ENCODE measurements around the gene ELP4.
A peak's percentile ranks its signal among the peaks of the same experiment; 100 is the strongest.
"Not testable (repeated sequence)": the region's sequence is repeated elsewhere in the genome, so short reads cannot be mapped to it uniquely, and the experiment has no call there.

ELP4 gene, protein sequence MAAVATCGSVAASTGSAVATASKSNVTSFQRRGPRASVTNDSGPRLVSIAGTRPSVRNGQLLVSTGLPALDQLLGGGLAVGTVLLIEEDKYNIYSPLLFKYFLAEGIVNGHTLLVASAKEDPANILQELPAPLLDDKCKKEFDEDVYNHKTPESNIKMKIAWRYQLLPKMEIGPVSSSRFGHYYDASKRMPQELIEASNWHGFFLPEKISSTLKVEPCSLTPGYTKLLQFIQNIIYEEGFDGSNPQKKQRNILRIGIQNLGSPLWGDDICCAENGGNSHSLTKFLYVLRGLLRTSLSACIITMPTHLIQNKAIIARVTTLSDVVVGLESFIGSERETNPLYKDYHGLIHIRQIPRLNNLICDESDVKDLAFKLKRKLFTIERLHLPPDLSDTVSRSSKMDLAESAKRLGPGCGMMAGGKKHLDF

DNA sequence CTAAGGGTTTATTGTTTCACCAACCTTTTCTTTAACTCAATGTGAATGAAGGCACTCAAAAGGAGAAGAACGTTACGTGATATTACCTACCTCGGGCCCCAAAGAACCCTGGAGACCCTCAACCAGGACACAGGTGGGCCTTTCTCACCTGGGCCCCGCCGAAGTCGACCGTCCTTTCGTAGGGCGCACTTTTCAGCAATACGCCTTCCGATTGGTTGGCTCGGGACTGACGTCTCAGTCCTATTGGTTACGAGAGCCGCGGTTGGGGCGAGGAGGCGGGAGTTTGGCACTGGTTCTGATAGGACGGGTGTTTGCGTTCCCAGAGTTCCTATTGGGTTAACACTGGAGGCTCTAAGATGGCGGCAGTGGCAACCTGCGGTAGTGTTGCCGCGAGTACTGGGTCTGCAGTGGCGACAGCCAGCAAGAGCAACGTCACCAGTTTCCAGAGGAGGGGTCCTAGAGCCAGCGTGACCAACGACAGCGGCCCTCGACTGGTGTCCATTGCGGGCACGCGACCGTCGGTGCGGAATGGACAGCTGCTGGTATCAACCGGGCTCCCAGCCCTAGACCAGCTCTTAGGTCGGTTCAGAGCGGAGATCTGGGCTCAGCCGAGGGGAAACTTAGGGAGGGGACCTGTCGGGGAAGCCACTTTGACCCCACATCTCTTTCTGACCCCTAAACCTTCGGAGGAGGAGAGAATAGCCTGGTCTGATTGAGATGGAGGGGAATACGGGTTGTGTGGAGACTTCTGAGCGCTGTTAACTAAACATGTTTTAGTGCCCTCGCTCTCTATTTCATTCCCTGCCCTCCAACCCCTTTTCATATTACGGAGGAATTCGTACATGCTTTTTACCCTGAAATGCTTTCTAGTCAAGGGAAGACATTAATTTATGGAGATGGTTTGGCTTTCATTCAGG, at the start of gene ELP4, which contains the start of gene IMMP1L:
Gene ELP4, plus strand, starts transcription at position 339 of the 917 bp plus-strand sequence. Its CDS starts 18 bp downstream, at position 357.
Gene IMMP1L, minus strand, starts transcription at position 194 of the 917 bp plus-strand sequence. CDS start 46,346 bp downstream, outside the sequence.
- DNase-seq, result peak; percentile 98

DNA sequence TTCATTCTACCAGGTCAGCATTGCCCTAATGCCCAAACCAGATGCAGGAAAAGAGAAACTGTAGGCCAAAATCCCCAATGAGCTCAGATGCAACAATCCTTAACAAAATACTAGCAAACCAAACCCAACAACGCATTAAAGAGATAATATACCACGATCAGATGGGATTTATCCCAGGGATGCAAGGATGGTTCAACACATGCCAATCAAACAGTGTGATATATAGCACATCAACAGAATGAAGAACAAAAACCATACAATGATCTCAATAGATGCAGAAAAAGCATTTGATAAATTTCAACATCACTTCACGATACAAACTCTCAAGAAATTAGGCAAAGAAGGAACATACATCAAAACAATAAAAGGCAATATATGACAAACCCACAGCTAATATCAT, 45.1 kb upstream of the ELP4 start:
- DNase-seq, result no peak

DNA sequence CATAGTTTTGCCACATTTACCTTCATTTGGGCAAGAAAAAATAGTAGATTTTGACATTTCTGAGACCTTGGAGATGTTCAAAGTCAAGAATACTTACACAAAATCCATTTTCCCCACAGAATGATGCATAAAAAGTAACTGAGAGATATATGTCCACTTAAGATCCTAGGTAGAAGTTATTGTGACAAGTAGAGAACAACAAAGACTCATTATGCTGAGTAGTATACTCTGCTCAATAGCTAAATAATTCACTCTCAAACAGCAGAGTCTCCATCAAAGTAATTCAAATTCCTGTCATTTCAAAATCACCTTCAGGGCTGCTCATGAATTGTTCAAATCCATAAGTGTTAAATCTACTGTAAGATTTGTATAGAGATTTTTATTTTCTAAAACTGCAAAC, 35.5 kb upstream of the ELP4 start:
- no peak for DNase-seq

DNA sequence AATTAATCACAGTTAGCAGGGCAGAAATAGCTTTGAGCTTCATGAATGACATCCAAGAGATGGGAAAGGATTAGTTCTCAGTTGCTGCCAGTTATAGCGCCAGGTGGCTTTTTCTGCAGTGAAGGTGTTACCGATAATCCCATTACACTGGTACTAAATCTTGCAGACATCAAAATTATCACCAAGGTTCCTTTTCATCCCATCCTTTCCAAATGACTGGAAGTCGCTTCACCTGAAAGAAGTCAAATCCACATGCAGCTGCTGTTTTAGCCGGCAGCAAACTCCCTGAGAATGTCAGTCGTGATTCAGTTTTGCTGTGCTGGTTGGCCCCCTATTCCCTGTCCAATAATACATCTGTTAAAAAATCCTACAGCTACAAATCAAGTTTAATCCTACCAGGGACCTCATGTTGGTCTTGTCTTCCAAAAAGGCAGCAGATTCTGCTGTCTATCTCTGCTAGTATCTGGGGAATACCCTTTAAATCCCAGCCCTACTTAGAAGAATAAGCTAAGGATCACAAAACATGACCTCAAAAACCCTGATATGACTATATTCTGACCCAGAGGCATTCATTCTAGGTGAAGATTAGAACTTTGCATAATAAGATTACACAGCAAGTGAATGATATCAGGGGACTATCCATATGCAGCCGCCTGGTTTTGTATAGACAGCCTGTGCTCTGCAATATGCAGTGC, 31.9 kb upstream of the ELP4 start:
- DNase-seq, result no peak

DNA sequence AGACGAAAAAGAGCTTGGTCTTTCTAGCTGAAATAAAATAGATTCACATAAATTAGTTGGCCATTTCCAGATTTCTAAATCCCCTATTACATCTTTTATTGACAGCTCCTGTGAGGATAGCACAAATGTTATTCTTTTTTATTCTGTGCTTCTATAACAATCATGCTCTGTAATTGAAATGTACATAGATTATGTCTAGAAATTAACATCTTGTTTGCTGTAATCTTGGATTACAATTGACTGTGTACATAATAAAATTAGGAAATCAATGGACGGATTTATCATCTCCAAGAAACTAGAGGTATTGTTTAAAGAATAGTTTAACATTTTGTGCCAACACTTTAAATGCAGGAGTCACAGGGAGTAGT, 31.4 kb upstream of the ELP4 start:
- no peak for DNase-seq

DNA sequence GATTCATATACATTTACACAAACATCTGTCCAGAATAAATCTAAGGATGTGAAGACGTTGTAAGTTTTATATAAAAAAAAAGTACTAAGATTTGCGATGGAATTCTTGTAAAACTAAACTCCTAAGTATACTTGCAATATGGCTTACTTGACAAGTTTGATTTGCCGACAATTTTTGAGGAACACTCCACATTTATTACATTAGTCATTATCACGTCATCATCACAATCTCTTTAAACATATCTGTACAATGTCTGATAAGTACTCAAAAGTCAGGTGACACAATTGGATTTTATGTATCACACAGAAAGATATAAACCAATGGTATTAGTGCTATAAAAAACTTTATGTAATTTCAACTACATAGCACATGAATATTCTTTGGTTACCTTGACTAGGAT, 30.5 kb upstream of the ELP4 start:
- no peak for DNase-seq

DNA sequence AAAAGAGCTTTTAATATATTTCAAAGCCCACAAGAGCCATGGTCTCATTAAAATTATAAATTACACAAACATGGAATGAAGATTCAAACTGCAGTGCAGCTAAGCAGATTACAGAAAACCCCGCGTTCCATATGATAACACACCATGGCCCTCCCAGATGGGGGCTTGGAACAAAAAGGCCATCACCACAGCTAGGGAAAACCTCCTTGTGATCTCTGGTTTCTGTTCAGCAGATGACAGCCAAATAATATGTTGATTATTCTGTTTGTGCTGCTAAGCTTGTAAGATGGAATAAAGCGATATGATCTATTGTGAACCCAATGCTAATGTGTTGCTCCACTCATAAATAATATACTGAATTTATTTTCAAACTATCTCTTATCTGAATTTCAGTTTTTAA, 28.6 kb upstream of the ELP4 start:
- DNase-seq, result no peak

DNA sequence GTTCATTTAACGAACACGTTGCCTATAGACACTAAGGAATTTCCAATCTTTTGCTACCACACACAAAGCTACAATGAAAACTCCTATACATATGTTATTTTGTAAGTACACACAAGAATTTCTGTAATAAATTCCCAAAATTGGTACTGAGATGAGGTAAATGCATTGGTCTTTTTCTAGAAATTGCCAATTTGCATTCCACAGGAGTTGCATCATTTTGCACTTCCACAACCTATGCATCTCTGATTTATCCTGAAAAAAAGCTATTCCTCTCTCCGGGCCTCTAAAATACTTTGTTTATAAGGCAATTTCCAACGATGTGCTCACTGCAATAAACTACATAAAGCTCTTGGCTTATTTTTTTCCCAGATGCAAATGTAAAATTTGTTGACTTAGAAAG, 25.1 kb upstream of the ELP4 start:
- DNase-seq, result no peak

DNA sequence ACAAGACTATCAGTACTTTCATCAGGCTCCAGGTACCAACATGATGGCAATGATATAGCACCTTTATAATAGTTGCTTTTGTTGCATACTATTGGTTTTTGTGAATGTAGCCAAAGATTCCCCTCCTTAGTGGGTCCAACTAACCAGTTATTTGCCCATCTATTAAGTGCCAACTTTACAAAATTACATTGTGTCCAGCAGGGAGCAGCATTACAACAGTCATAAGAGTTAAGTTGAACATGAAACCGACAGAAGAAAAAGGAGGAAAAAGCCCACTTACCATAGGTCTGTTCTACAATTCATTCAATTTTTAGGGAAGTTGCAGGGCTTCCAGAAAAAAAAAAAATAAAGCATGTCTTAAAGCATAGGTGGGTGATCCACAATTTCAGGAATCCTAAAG, 21.7 kb upstream of the ELP4 start:
- no peak for DNase-seq

DNA sequence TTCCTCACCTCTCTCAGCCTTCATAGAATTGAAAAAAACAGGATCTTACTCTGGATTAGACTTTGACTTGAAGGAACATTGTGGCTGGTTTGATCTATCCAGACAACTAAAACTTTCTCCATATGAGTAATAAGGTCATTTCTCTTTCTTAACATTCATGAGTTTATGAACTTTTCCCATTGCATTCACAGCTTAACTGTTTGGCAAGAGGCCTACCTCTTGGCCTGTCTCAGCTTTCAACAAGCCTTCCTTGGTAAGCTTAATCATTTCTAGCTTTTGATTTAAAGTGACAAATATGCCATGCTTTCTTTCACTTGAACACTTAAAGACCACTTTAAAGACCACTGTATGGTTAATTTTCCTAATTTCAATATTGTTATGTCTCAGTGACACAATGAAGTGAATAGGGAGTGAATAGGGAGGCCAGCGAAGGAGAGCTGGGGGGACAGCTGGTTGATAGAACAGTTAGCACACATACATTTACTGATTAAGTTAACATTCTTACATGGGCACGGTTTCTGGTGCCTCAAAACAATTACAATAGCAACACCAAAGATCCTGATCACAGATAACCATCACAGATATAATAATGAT, 17.1 kb upstream of the ELP4 start:
- no peak for DNase-seq

DNA sequence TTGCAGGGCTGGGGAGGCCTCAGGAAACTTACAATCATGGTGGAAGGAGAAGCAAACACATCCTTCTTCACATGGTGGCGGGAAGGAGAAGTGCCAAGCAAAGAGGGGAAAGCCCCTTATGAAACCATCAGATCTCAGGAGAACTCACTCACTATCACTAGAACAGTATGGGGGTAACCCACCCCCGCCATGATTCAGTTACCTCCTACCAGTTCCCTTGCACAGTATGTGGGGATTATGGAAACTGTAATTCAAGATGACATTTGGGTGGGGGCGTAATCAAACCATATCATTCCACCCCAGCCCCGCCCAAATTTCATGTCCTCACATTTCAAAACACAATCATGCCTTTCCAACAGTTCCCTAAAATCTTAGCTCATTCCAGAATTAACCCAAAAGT, 16.3 kb upstream of the ELP4 start:
- no peak for DNase-seq

DNA sequence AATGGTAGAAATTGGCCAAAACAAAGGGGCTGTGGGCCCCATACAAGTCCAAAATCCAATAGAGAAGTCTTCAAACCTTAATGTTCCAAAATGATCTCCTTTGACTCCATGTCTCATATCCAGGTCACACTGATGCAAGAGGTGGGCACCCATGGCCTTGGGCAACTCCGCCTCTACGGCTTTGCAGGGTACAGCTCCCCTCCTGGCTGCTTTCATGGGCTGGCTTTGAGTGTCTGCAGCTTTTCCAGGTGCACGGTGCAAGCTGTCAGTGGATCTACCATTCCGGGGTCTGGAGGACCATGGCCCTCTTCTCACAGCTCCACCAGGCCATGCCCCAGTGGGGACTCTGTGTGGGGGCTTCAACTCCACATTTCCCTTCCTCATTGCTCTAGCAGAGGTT, 15.8 kb upstream of the ELP4 start:
- DNase-seq, result not testable (repeated sequence)

DNA sequence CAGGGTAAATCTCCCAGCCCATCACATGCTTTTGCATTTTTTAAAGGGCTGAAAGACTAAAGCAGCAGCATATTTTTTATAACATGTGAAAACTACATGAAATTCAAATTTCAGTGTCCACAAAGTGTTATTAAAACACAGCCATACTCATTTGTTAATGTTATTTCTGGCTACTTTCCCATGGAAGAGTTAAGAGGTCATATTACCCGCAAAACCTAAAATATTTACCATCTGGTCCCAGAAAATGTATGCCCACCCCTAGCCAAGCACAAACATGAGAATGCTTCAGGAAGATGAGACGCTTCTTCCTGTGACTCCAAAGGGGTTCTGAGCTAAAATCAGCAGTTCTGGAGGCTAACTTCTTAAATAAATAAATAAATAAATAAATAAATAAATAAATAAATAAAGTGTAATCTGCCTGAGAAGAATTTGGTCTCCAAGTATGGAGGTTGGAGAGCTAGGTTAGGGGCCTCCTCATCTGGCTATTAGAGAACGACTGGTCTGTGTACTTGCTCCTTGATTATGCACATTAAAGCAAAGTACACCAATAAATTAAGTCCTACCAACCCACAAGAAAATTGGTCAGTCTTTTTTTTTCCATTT, 9.9 kb upstream of the ELP4 start:
- DNase-seq, result no peak

DNA sequence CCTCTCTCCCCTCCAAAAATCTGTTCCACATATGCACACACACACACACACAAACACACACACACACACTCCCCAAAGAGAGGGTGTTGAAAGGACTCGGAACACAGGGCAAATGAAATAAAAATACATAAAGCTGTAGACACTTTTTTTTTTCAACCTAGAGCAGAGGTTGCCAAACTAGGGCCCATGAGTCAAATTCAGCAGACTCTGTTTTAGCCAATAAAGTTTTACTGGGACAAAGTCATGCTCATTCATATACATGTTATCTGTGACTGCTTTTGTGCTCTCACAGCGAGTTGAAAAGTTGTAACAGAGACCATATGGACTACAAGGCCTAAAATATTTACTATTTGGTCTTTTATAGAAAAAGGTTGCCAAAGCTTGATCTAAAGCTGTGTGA, 9.0 kb upstream of the ELP4 start:
- DNase-seq, result no peak

DNA sequence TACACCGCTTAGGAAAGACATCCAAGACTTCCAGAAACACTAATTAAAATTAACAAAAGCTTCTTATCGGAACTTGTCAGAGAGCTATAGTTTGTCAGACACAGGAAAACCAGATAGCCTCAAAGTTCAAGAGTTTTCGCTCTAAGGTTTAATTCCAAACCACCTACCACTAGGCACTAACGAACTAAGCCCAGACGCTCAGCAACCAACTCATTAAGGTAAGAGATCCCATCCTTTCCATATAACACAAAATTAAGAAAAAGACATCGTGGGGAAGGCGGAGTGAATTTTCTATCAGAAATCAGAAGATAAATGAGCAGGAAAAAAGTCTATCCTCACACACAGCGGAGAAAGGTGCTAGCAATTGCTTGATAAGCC, 527 bp upstream of the ELP4 start:
- DNase-seq, result peak; percentile 54

DNA sequence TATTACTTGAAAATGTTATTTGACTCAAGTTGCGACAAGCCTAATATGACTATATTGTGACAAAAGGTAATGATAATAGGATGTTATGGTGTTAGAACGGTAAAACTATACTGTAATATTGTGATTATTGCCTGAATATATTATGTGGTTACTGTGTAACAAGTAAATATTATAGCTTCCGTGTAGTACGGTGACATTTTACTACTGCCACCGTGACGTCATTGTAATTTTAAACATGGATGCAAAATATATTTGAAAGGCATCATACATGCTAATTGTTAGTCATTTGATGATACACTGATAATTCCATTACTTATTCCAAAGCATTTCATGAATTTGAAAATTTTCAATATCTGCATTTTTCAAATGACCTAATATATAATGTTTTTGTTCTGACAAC, 2.5 kb downstream of the ELP4 start:
- no peak for DNase-seq

DNA sequence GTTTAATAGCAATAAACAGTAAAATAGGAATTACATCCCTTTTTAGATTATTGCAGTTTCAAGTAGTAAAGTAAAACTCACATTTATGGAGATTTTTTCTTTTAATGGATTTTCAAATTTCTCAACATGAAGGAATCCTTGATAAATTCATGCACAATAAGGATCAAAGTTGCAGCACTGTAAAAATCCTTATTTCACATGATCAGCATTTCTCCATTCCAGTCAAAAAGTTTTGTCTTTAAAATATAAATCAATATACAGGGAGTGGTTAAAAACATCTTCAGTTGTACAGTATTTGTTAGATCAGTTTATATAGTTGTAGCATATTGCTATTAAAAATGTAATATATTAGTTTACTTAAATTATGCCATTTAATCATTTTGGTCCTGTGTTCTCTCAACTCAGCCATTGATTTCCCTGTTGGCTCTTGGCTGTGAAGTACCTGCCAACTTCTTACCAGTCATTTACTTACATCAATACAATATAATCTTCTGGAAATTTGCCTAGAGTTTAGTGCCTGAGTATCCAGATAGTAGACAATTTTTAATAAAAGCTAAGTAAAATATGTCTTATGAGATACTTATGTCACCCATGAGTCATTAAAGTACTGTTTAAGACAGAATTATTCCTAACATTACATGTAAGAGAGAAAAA, 12.1 kb downstream of the ELP4 start:
- no peak for DNase-seq

DNA sequence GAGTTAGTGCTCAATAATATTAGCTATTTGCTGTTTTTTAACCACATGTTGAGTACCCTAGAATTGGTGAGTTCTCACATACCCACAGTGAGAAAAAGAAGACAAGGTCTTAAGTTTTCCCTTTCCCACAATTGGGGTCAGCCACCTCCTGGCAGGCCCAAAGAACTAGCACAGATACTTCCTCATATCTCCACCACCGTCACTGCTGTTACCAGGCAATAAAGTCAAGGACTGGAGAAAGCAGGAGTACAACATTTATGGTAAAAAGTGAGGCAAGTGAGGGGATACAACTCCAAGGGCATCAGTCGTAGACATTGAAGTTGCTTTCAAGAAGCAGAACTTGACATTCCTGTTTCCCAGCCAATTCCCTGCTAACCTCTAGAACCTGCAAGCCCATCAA, 19.6 kb downstream of the ELP4 start:
- no peak for DNase-seq

DNA sequence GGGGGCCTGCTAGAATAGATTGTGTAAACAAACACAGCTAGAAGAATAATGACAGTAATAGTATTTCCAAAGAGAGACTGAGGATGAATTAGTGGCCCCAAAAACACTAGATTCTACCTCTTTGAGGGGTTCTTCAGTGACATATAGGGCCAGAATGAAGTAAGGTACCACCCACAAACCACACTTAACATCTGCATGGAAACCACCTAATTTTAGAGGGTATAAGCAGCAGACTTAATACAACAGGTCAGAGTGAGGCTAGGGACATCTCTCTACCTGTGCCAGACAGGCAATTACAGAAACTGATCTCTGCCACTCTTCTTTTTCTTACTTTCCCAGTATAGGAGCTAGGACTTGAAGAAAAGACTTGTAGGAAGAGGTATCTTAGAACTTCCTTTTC, 20.1 kb downstream of the ELP4 start:
- DNase-seq, result no peak

DNA sequence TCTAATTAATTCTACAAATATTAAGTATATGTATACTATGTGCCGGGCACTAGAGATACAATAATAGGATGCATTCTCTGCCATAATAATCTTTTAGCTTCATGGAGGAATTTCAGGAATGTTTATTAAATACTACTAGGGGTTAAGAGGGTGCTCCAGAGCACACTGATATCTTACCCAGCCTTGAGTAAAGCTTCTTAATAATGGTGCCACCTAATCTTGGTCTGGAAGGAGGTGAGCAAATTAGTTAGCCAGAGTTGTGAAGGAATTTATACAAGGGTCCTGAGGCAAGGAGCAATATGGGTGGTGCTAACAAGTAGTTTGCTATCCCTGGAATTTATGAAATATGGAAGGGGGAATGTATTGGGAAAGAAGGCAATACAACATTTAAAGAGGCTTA, 21.7 kb downstream of the ELP4 start:
- DNase-seq, result no peak

DNA sequence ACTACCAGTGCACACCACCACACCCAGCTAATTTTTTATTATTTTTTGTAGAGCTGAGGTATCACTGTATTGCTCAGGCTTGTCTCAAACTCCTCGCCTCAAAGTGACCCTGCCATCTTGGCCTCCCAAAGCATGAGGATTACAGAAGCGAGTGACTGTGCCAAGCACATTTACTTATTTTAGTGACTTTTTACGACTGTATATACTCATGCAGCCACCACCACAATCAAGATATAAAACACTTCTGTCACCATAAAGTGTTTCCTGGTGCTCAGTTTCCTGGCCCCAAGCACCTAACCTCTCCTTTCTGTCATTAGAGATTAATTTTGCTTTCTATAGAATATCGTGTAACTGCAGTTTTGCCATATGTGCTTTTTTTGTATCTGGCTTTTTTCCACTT, 25.9 kb downstream of the ELP4 start:
- DNase-seq, result no peak

DNA sequence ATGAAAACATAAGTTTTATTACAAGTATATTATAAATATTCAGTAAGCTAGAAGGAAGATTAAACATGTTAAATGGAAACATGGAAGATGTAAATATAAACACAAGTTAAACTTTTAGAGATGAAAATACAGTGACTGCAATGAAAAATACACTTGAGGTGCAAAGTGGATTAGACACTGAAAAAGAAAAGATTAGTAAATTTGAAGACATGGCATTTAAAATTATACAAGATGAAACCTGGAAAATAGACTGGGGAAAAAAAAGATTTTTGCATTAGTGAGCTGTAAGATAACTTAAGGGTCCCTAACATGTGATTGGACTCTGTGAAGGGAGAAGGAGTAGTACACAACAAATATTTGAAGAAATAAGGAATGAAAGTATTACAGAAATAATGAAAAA, 33.3 kb downstream of the ELP4 start:
- no peak for DNase-seq
